Stimulated activated CD8-positive, alpha-beta memory T cell treated with anti-CD3 and anti-CD28 coated beads, Interleukin-4, amount 100 ng/mL, for 4 hours (primary cell): Measurements from ENCODE around the gene LRFN5.
"Not testable (repeated sequence)": the region's sequence is repeated elsewhere in the genome, so short reads cannot be mapped to it uniquely, and the experiment has no call there.

Experiments
- DNase-seq, 2 donors: peaks; one replicate each; pipeline ENCODE4 v3.0.0-alpha.2; 2020; ENCODE audit warnings: low read depth in 2 of 2, low spot score in 1 of 2

Gene LRFN5

DNA sequence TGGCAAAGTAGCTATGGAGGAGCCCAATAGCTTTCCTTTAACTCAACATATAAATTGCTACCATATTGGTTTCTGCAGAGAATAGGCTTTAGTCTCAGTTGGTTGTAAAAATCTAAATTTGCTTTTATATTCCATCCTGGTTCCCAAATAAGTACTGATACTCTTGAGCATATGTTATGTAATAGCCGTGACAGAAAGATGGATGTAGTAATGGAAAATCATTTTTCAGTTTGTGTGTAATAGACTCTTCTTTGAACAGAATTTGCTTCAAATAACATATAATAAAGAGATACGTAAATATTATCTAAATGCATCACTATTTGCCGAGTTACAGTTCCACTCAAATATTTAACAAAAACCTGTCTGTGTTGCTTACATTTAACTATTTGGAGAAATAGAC lies 271.6 kb downstream of the LRFN5 start:
- no peak for DNase-seq

GRCh38 chr14:41891624-41892023 lies 284.9 kb downstream of the LRFN5 start:
- DNase-seq: no peak

GRCh38 chr14:41899416-41899815 lies 292.7 kb downstream of the LRFN5 start:
- DNase-seq: no peak

GRCh38 chr14:41900644-41901043 lies 294.0 kb downstream of the LRFN5 start:
- no peak for DNase-seq

DNA sequence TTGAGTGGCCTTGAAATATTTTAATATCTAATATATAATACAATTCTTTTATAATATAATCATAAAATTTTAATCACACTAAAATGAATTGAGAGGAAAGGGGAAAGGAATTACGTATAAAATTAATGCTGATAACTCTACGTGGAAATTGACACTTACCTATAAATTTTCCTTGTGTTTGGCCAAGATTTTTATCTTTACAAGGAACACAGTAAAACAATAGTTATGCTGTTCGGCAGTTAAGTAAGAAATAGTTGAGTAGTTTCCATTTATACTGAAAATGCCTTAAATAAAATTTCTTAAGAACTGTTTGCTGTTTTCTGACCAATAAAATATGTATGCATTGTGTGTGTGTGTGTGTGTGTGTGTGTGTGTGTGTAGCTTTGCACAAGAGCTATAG lies 294.4 kb downstream of the LRFN5 start:
- DNase-seq: no peak

DNA sequence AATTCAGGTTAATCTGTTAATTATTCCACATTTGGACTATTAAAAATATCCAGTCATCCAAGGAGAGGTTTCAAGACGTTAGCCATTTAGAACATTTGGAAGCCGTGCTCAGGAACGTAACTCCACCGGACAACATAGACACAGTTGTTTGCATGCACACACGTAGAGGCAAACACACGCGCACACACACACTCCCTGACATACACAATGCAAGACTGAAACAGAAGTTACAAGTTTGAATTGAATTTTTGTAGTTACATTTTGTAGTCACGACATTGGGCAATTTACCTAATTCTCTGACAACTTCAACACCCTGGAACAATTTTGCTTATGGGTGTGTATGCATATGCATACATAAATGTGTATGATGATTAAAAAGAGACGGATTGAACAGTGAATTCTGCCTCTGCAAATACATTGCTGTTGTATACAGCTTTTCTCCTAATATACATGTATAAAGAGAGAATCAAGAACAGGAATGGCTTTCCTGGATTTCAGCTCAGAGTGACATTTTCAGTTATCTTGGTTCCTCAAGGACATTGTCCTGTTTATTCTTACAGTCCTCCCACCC lies 298.8 kb downstream of the LRFN5 start:
- DNase-seq: no peak

GRCh38 chr14:41911155-41911554 lies 304.5 kb downstream of the LRFN5 start:
- DNase-seq: not testable (repeated sequence)

DNA sequence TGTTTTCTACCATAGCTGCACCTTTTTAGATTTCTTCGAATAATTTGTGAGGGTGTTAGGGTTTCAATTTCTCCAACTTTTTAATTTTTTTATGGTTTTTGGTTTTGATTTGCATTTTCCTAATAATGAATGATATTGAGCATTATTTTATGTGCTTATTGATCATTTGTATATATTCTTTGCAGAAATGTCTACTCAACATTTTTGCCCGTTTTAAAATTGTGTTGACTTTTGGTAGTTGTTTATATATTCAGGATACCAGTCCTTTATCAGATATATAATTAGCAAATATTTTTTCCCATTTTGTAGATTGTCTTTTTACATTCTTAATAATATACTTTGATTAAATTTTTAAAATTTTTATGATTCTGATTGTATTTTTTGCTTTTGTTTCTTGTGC lies 306.7 kb downstream of the LRFN5 start:
- no peak for DNase-seq

- DNase-seq: no peak
Measured at GRCh38 chr14:41915732-41916131, 309.1 kb downstream of the LRFN5 start.

DNA sequence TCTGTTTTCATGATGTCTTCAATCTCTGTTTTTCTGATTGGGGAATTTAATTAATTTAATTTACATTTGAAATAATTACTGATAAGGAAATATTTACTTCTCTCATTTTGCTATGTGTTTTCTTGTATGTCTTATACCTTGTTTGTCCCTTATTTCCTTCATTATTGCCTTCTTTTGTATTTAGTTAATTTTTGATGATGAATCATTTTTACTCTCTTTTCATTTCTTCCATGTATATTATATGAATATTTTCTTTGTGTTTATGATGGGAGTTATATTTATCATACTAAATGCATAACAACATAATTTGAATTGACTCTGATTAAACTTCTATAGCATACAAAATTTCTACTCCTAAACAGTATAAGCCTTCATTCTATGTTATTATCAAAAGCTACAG lies 309.6 kb downstream of the LRFN5 start:
- no peak for DNase-seq

- no peak for DNase-seq
Measured at GRCh38 chr14:41925409-41925808, 318.7 kb downstream of the LRFN5 start.

GRCh38 chr14:41950428-41951151 lies 343.9 kb downstream of the LRFN5 start:
- DNase-seq: no peak
